ENCODE results near the gene ATXN7L1.

DNA sequence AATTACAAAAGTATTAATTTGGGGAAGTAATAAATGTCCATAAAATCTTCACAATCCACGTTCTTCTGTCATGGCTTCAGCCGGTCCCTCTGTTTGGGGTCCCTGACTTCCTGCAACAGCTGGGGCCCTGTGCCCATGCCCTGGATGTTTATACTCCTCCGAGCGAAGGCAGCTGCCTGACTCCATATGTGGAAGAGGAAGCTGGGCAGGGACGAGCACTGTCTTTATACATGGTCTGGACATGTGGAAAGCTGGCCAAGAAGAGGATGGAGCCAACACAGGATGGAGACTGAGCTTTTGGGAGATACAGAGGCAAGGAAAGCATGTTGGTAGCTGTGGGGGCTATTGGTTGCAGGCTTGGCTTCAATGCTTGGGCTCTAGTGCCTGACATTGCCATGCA is 178.6 kb downstream of the ATXN7L1 start:
- TF ChIP-seq POLR2AphosphoS5 (IDR thresholded peaks at IDR 0.05) (no peak), POLR2A (IDR thresholded peaks at IDR 0.05) (no peak)
